Measurements from ENCODE around the gene ZNF281. TPM values are rescaled to one million over a fixed set of nuclear protein-coding genes. Genes with fewer than 3 reads are reported as not detected.

The ZNF281 gene
- total RNA-seq, 1 donor from 2014 or later = 44.1 TPM

GRCh38 chr1:200392625-200393185 is 17.1 kb downstream of the ZNF281 start:
- no peak for DNase-seq (ENCODE audit: low spot score)

DNA sequence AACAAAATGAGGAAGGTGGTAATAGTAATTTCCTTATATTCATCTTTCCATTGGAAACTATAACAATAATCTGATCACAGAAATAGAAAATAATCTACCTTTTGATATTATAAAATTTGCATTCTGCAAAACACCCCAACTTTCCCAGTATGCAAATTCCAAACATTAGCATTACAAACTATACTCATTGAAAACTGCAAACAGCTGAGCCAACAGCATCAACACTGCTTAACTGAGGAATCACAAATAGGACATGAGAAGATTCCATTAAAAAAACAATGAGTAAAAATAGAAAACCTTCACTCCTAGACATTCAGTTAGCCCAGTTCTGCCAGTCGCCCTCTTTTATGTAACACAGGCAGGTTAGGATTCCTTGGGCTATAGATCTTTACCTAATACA is 18.1 kb downstream of the ZNF281 start:
- DNase-seq (ENCODE audit: low spot score) = no peak

DNA sequence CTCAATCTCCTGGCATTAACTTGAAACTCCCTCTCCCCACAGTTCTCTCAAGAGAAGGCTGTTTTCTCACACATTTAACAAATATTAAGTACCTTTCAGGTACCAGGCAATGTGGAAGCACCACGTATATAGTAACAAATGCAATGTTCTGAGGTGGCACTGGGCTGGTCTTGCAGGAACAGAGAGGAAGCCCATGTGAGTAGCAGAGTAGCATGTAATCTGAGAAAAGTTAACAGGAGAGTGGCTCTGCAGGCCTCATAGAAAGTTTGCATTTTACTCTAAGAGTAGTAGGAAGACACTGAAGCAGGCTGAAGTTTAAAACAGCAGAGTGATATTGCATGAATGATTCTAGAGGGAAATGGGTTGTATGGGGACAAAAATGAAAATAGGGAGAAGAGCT is 21.0 kb downstream of the ZNF281 start:
- DNase-seq (ENCODE audit: low spot score) = no peak

- DNase-seq (ENCODE audit: low spot score) = no peak
Observed at GRCh38 chr1:200386416-200386815, 23.4 kb downstream of the ZNF281 start.

DNA sequence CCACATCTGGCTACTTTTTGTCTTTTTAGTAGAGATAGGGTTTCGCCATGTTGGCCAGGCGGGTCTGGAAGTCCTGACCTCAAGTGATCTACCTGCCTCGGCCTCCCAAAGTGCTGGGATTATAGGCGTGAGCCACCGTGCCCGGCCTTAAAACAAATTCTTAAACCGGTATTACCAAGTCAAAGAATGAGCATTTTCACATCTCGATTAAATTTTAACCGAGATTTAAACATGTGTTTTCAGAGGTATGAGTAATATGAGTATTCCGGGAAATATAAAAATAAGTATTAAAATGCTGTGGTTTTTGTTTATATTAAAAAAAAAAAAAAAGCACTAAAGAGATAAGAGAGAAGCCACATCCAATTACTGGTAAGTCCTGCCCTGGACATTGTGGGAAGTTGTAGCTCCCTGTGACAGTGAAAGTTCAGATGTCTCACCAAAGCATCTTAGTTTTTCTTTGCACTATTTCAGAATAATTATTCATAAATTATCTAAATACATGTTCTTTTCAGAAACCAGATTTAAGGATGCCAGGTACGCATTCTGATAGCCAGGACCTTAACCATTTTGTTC is 24.9 kb downstream of the ZNF281 start:
- DNase-seq (ENCODE audit: low spot score) = no peak

GRCh38 chr1:200381256-200381984 is 28.4 kb downstream of the ZNF281 start:
- no peak for DNase-seq (ENCODE audit: low spot score)

DNA sequence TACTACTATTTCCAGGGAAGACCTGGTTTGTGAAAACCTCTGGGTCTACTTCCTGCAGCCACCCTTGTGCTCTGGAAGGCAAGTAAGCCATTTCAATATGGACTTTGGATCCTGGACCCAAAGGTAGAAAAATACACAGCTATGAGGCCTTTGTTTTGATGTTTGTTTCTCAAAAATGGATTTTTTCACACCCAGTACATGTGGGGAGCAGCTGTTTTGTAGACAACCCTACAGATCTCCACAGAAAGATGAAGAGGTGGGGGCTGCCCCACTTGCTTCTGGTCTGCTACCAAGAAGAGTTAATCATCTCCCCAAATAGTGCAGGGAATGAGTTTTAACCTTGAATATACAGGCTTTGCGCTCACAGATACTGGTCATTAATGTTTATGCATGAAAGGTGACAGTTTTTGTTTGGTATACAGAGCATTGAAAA is 29.2 kb downstream of the ZNF281 start:
- DNase-seq (ENCODE audit: low spot score) = no peak

DNA sequence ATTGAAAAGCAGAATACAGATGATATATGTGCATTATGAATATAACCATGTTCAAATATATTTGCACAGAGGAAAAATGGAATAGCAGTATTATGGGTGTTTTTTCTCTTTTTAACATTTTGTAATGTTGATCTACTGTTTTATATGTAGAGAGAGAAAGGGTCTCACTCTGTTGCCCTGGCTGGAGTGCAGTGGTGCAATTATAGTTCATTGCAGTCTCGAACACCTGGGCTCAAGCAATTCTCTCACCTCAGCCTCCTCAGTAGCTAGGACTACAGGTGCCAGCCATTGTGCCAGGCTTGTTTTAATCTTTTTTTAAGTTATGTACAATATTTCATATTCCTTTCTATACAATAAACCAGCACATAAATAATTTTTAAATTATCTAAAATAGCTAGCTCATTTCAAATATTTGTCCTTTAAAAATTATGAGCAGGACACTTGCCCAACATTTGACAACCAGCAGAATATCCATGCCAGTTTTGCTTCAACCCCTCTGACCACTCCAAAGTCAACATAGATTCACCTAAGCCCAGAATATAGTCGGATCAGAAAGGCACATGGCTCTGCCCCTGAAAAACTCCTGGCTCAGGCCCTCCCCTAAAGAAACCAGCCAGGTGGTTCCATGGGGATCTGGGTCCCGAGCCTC is 29.8 kb downstream of the ZNF281 start:
- no peak for DNase-seq (ENCODE audit: low spot score)

GRCh38 chr1:200379432-200379757 is 30.4 kb downstream of the ZNF281 start:
- peak; percentile 91 for DNase-seq (ENCODE audit: low spot score)

- DNase-seq (ENCODE audit: low spot score) = no peak
Observed at GRCh38 chr1:200378096-200378495, 31.7 kb downstream of the ZNF281 start.

GRCh38 chr1:200376528-200376927 is 33.3 kb downstream of the ZNF281 start:
- DNase-seq (ENCODE audit: low spot score) = no peak

- peak; percentile 38 for DNase-seq (ENCODE audit: low spot score)
Observed at GRCh38 chr1:200374569-200375295, 35.1 kb downstream of the ZNF281 start.

GRCh38 chr1:200373811-200374231 is 36.0 kb downstream of the ZNF281 start:
- DNase-seq (ENCODE audit: low spot score) = no peak

DNA sequence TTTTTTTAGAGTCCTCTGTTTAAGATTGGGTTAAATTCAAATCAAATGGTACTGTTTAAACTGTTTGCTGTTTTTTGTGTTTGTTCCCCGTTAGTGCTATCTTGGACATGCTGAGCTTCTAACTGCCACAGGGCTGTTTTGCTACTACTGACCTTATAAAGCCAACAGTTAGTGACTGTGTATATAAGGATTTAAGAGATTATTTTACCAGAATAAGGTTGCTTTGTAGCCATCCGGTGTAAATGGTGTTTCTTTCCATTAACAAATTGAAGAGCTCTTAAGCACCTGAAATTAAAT is 37.0 kb downstream of the ZNF281 start:
- DNase-seq (ENCODE audit: low spot score) = no peak

DNA sequence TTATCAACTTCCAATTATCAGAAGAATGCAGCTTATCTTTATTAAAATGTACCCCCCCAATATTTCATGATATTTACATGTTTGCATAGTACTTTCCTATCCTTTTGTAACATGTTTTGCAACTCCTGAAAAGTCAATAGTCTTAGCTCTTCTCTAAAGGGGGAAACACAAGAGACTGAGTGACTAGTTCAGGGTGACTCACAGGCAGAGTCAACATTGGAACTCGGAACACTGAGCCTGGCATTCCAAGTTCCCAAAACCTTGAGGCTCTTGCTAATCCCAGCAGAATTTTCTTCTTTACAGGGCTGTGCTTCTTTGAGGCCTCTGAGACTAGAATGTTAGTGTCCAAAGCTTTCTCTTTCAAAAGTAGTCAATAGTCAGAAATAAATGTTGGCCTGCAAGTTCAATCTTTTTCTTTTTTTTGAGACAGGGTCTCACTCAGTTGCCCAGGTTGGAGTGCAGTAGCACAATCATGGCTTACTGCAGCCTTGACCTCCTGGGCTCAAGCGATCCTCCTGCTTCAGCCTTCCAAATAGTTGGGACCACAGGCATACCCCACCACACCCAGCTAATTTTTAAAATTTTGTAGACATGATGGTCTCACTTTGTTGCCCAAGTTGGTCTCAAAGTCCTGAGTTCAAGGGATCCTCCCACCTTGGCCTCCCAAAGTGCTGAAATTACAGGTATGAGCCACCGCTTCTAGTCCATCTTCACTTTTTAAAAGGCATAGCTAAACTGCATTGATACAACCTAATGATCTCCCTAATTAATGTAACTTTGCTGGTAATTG is 37.5 kb downstream of the ZNF281 start:
- peak; percentile 43 for DNase-seq (ENCODE audit: low spot score)

DNA sequence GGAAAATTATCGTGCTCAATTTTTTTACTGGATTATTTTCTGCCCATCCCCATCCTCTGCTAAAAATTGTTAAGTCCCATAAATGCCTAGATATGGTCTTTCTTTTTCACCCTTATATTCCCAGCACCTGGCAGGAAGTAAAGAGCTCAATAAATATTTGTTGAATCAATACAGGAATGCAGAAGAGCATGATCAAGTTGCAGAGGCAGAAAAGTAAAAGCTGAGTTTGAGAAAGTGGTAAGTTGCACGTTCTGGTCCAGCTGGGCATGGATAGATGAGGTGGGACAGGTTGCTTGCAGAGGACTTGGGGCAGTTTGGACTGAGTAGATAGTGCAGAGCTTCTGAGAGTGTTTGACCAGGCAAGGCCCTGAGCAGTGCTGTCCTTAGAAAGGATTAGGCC is 40.1 kb downstream of the ZNF281 start:
- DNase-seq (ENCODE audit: low spot score) = no peak

- no peak for DNase-seq (ENCODE audit: low spot score)
Observed at GRCh38 chr1:200369131-200369530, 40.7 kb downstream of the ZNF281 start.

DNA sequence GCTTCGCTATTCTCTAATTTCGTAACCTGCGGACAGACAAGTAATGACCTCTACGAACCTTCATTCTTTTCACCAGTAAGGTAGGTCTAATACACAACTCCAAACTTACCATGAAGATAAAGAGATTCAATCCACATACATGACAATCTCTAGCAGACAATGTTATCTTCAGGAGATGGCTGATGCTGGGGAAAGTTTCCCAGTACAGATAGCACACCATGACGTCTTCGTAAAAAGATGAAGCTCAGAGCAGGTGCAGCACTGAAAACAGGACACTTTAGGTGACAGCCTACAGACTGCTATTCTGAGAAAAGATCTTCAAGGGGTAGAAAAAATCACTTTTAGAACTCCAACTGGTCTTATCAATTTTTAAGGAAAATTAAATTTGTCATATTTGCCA is 41.3 kb downstream of the ZNF281 start:
- no peak for DNase-seq (ENCODE audit: low spot score)

DNA sequence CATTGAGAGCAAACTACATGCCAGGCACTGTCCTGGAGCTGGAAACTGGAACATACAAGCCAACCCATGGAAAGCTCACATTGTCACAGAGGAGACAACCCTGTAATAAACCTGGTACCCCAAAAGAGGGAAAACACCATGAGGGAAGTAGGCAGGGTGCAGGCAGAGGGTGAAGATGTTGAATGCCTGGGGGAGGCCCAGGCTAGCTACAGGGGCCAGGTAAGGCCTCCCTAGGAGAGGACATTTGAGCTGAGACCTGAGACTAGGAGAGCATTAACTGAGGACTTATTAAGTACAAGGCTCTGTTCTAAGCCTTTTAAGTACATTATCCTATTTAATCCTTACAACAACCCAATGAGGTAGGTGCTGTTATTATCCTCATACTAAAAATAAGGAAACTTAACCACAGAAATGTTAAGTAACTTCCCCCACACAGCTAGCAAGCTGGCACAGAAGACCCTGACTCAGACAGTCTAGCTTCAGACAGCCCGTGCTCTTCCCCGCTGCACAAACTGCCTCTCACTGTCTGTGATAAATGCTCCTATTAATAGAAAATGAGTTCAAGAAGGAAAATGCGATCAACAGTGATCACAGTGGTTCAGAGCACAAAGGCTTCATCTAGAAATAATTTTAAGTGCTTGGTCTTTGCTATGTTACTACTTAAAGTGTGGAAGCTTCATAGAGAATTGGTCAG is 41.8 kb downstream of the ZNF281 start:
- peak; percentile 50 for DNase-seq (ENCODE audit: low spot score)

- no peak for DNase-seq (ENCODE audit: low spot score)
Observed at GRCh38 chr1:200366577-200367253, 43.1 kb downstream of the ZNF281 start.

All from umbilical cord (tissue), 2 donors.